Endodermal cell (in vitro differentiated cells): ENCODE data around the gene ZMAT5. TPM values are rescaled to one million over a fixed set of nuclear protein-coding genes. Genes with fewer than 3 reads are reported as not detected.

Source experiments
- DNase-seq: peaks from one replicate; pipeline ENCODE4 v3.0.0-alpha.2; 2017
- H3K27ac ChIP-seq: 2 replicates; pipeline ENCODE4 v1.5.1; 2013; ENCODE audit warnings: mild to moderate bottlenecking, low read depth, low read length, moderate library complexity
- H3K27me3 ChIP-seq: 2 replicates; pipeline ENCODE4 v1.6.1; 2013; ENCODE audit warnings: mild to moderate bottlenecking, low read length, moderate library complexity; ENCODE audit not compliant: insufficient read depth, control insufficient read depth, poor library complexity, severe bottlenecking
- H3K36me3 ChIP-seq: 2 replicates; pipeline ENCODE4 v1.7.0; 2013; ENCODE audit warnings: mild to moderate bottlenecking, low read length, moderate library complexity; ENCODE audit not compliant: control insufficient read depth, insufficient read depth
- H3K4me1 ChIP-seq: one replicate; pipeline ENCODE4 v1.7.0; 2013; ENCODE audit warnings: low read length; ENCODE audit not compliant: control insufficient read depth, insufficient read depth
- H3K4me3 ChIP-seq: 2 replicates; pipeline ENCODE4 v1.5.1; 2013; ENCODE audit warnings: mild to moderate bottlenecking, low read length, moderate library complexity
- H3K9ac ChIP-seq: 2 replicates; pipeline ENCODE4 v1.6.1; 2013; ENCODE audit warnings: mild to moderate bottlenecking, low read length, moderate library complexity; ENCODE audit not compliant: poor library complexity, severe bottlenecking; ENCODE audit errors: extremely low read depth
- H3K9me3 ChIP-seq: 2 replicates; pipeline ENCODE4 v1.6.1; 2013; ENCODE audit warnings: mild to moderate bottlenecking, low read length, moderate library complexity; ENCODE audit not compliant: control insufficient read depth
- H3K27ac Mint-ChIP-seq: 2 replicates; pipeline ENCODE4 v1.8.0; 2020; ENCODE audit warnings: mixed read lengths
- H3K27me3 Mint-ChIP-seq: 2 replicates; pipeline ENCODE4 v1.8.0; 2021; ENCODE audit warnings: mild to moderate bottlenecking, mixed read lengths; ENCODE audit not compliant: insufficient read depth
- H3K36me3 Mint-ChIP-seq: 2 replicates; pipeline ENCODE4 v1.8.0; 2020; ENCODE audit warnings: low read depth, mixed read lengths
- H3K4me1 Mint-ChIP-seq: 2 replicates; pipeline ENCODE4 v1.8.0; 2020; ENCODE audit warnings: mixed read lengths
- H3K4me3 Mint-ChIP-seq: 2 replicates; pipeline ENCODE4 v1.8.0; 2020; ENCODE audit warnings: mild to moderate bottlenecking, moderate library complexity, mixed read lengths
- H3K9me3 Mint-ChIP-seq: 2 replicates; pipeline ENCODE4 v1.8.0; 2020; ENCODE audit warnings: mild to moderate bottlenecking, mixed read lengths
- CTCF ChIP-seq: fragments of 200-600 bp; sonication (generic); conservative IDR thresholded peaks from 2 replicates; pipeline ENCODE4 v1.5.0; 2021; ENCODE audit warnings: antibody characterized with exemption, mild to moderate bottlenecking
- WGBS, 2 experiments: methylation state at CpG; one replicate each; pipeline versions ENCODE4 v1.1.5 to v1.1.7; 2013; ENCODE audit warnings: missing lambda C conversion rate in 2 of 2, mixed read lengths in 1 of 2; ENCODE audit not compliant: insufficient coverage in 1 of 2, insufficient read length in 1 of 2; 5-methylcytosine and 5-hydroxymethylcytosine counted together
- total RNA-seq, 2 donors: library from RNA; stranded (reverse); fragmentation: NEBNext Ultra II Directional in 1 of 2; extraction: Animal tissue kit (Norgen Biotek cat#: 25700) in 1 of 2; gene quantifications; 2 replicates in 1 of 2; 3 replicates in 1 of 2; pipeline ENCODE4 v1.2.1, GENCODE V29; 2021

ZMAT5 gene
- total RNA-seq, 2 donors from 2014 or later, result 15.5 to 22.5 TPM

- H3K9ac ChIP-seq, result no peak overlapping the region
- H3K4me1 ChIP-seq, result peaks cover 3% of the 10 kb centered on the region
- no peak overlapping the region for H3K4me3 ChIP-seq
- Mint-ChIP-seq H3K4me1 (peaks cover 3% of the 10 kb centered on the region), H3K9me3 (no peaks in the 10 kb centered on the region), H3K27me3 (no peaks in the 10 kb centered on the region), H3K36me3 (peaks cover 55% of the 10 kb centered on the region), H3K4me3 (no peak overlapping the region), H3K27ac (no peak overlapping the region)
- peaks cover 69% of the 10 kb centered on the region for H3K36me3 ChIP-seq
- H3K27me3 ChIP-seq, result no peaks in the 10 kb centered on the region
- WGBS, 2 experiments, result 92 to 100% methylated on average over 4 to 6 of the region's 6 CpGs
- no peaks in the 10 kb centered on the region for H3K9me3 ChIP-seq
- H3K27ac ChIP-seq, result no peak overlapping the region
- no peak for TF ChIP-seq CTCF
- no peak for DNase-seq
These were observed 39.4 kb upstream of the ZMAT5 start for GRCh38 chr22:29806196-29806595.

- WGBS, 2 experiments, result 90 to 100% methylated on average over 2 of the region's 2 CpGs
- Mint-ChIP-seq H3K4me3 (no peak overlapping the region), H3K27me3 (no peaks in the 10 kb centered on the region), H3K27ac (peak overlapping the region; percentile 1), H3K4me1 (peaks cover 9% of the 10 kb centered on the region), H3K9me3 (no peaks in the 10 kb centered on the region), H3K36me3 (peaks cover 55% of the 10 kb centered on the region)
- Histone ChIP-seq H3K4me3 (no peak overlapping the region), H3K36me3 (peaks cover 67% of the 10 kb centered on the region), H3K4me1 (peaks cover 4% of the 10 kb centered on the region), H3K9me3 (no peaks in the 10 kb centered on the region), H3K27ac (no peak overlapping the region), H3K9ac (no peak overlapping the region), H3K27me3 (no peaks in the 10 kb centered on the region)
- no peak for DNase-seq
- TF ChIP-seq CTCF, result no peak
These were observed 38.2 kb upstream of the ZMAT5 start for GRCh38 chr22:29804985-29805384.

GRCh38 chr22:29803190-29803589 lies 36.4 kb upstream of the ZMAT5 start:
- Histone ChIP-seq H3K9me3 (no peaks in the 10 kb centered on the region), H3K27ac (no peak overlapping the region), H3K4me1 (peaks cover 4% of the 10 kb centered on the region), H3K9ac (no peak overlapping the region), H3K4me3 (no peak overlapping the region), H3K27me3 (no peaks in the 10 kb centered on the region), H3K36me3 (peaks cover 76% of the 10 kb centered on the region)
- WGBS, 2 experiments, result 89% methylated on average over 2 of the region's 2 CpGs; no CpG with 5 or more reads in 1 of the 2 experiments
- no peak for DNase-seq
- peaks cover 59% of the 10 kb centered on the region for H3K36me3 Mint-ChIP-seq
- TF ChIP-seq CTCF, result no peak
- H3K27me3 Mint-ChIP-seq, result no peaks in the 10 kb centered on the region
- H3K4me1 Mint-ChIP-seq, result peaks cover 9% of the 10 kb centered on the region
- H3K4me3 Mint-ChIP-seq, result no peak overlapping the region
- no peaks in the 10 kb centered on the region for H3K9me3 Mint-ChIP-seq
- H3K27ac Mint-ChIP-seq, result no peak overlapping the region
